Prostate gland (tissue), 2 donors: Measurements from ENCODE around the gene CISTR.

Source experiments
- POLR2A ChIP-seq: fragments of 450-650 bp; IDR thresholded peaks from one replicate; pipeline ENCODE4 v1.6.1; 2016; ENCODE audit warnings: antibody characterized with exemption, mild to moderate bottlenecking
- POLR2AphosphoS5 ChIP-seq: sonication (generic); formaldehyde crosslinking; IDR thresholded peaks from one replicate; pipeline ENCODE4 v1.6.1; 2017; ENCODE audit warnings: antibody characterized with exemption
- TF ChIP-seq, protein P1 (sequence below), 4 experiments: fragments of 200-600 bp in 2 of 4; fragments of 450-650 bp in 2 of 4; sonication (generic) in 2 of 4; IDR thresholded peaks; 1 replicate in 3 of 4; 2 replicates in 1 of 4; pipeline ENCODE4 v1.5.1; 2016 to 2019; ENCODE audit warnings: antibody characterized with exemption in 4 of 4, mild to moderate bottlenecking in 2 of 4, moderate library complexity in 2 of 4

DNA sequence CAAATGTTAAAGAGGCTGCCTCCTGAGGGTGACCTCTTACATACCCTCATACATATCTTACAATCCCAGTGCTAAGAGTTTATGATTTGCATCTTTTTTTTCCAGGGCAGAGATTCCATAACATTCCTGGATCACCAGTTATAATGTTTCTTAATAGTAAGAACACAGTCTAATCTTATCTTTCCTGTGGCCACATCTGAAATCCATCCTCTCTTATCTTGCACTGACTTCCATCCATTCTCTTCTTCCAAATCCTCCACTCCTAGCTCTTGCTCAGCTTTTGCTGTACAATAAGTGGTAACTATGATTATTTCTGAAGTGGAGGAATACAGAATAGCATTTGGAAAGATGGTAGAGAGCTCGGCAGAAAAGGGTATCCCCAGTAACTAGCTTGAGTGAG is 30.8 kb downstream of the CISTR start:
- TF ChIP-seq POLR2A (no peak), POLR2AphosphoS5 (no peak)
- TF ChIP-seq, protein P1, sequence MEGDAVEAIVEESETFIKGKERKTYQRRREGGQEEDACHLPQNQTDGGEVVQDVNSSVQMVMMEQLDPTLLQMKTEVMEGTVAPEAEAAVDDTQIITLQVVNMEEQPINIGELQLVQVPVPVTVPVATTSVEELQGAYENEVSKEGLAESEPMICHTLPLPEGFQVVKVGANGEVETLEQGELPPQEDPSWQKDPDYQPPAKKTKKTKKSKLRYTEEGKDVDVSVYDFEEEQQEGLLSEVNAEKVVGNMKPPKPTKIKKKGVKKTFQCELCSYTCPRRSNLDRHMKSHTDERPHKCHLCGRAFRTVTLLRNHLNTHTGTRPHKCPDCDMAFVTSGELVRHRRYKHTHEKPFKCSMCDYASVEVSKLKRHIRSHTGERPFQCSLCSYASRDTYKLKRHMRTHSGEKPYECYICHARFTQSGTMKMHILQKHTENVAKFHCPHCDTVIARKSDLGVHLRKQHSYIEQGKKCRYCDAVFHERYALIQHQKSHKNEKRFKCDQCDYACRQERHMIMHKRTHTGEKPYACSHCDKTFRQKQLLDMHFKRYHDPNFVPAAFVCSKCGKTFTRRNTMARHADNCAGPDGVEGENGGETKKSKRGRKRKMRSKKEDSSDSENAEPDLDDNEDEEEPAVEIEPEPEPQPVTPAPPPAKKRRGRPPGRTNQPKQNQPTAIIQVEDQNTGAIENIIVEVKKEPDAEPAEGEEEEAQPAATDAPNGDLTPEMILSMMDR (IDR thresholded peaks at IDR 0.05), result no peak
